SKM-1 (cell line): ENCODE results near the gene BIRC3.

Source experiments
- DNase-seq: peaks from one replicate; lab custom pipeline; 2025; ENCODE audit not compliant: unreplicated experiment; lab: John Stamatoyannopoulos, UW

Gene BIRC3

DNA sequence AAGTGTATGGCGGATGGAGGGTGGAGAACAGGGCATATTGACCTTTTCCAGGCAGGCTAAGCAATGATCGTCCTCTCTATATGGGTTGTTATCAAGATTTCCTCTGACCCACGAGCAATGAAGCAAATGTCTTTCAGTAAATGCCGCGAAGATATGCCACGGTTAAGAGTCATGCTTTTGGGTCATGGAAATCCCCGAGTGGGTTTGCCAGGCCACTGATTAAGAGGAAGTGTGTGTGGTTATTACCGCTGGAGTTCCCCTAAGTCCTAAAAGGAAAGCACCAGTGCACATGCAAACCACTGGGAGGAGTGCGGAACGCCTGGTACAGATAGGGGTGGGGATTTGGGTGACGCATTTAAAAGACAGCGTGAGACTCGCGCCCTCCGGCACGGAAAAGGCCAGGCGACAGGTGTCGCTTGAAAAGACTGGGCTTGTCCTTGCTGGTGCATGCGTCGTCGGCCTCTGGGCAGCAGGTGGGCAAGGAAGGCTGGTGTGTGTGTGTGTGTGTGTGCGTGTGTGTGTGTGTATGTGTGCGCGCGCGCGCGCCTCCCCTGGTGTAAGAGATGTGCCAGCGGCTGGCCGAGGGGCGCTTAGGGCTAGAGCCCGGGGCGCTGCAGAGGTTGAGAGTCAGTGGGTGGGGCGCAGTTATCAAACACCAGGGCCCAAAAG is at the start of gene BIRC3:
Gene BIRC3, plus strand, starts transcription at position 386 of the 669 bp plus-strand sequence. CDS start 7,026 bp downstream, outside the sequence.
- peak; percentile 47 for DNase-seq

DNA sequence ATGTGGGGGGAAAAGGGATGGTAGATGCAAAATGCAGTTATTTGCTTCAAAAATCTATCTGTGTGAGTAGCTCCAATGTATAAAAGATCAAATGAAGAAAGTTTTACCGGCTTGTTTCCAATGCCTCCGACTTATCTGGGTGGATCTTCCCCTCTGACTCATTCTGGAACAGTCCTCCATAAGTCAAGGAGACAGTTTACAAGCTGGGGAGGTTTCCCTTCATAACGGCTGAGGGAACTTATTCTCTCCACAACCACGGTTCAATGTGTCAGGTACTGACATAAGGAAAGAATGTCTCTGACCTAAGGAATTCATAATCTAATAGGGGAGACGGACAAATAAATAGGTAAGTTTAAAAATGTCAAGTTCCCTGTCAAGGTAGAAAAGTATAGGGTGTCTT is 49.7 kb upstream of the BIRC3 start:
- DNase-seq = no peak

- no peak for DNase-seq
Observed at GRCh38 chr11:102268083-102268984, 49.0 kb upstream of the BIRC3 start.

DNA sequence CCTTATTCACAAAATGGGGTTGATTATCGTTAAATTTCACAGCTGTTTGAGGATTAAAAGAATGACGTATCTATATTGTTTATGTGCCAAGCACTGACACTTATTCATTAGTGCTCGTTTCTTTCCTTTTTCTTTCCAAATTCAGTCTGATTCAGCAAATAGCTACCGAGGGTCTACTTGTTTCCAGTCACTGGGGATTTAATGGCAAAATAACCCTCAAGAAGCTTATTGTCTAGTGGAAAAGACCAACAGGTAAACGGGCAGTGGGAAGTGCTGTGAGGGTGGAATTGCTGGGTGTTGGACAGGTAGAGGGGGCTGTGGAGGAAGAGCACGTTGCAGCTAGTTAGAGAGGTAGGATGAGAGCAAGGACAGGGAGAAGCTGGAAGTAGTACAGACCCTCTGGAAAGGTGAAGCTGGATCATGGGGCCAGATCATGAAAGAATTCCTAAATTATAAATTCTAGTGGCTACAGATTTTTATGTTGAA is 48.3 kb upstream of the BIRC3 start:
- no peak for DNase-seq

DNA sequence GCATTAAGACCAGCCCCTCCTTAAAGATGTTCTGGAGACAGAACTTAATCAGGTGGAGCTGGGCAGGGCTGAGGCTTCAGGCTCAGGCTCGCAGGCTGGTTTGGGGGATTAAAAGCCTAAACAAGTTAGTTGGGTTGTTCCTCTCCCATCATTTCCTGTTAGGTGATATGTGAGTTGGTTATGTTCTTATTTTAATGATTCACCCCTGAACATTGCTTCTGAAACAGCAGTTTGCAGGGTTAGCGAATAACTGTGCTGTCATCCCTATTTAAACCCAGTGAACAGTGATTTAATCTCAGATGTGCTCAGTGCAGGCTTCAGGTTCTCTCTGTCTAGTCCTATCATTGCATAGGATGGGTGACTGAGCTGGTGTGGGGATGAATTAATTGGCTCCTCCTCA is 47.4 kb upstream of the BIRC3 start:
- DNase-seq = no peak

GRCh38 chr11:102272047-102272824 is 45.0 kb upstream of the BIRC3 start:
- no peak for DNase-seq

GRCh38 chr11:102274628-102275027 is 42.7 kb upstream of the BIRC3 start:
- DNase-seq = no peak

DNA sequence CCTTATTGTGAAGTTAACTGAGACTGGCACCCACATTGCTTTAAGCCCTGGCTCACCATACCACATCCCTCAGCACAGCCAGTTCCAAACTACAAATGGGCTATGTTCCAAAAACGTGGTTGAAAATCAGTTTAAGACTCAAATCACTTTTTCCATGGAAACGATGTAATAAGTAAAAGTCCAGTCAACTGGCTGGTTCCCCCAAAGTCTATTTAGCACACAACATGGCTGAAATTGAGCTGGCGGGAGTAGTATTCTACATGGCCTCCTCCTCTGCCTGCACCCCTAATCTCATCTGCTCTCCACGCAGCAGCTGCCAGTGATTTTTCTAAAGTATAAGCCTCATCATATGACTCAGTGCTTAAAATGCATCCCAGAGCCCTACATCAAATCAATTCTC is 40.9 kb upstream of the BIRC3 start:
- no peak for DNase-seq

DNA sequence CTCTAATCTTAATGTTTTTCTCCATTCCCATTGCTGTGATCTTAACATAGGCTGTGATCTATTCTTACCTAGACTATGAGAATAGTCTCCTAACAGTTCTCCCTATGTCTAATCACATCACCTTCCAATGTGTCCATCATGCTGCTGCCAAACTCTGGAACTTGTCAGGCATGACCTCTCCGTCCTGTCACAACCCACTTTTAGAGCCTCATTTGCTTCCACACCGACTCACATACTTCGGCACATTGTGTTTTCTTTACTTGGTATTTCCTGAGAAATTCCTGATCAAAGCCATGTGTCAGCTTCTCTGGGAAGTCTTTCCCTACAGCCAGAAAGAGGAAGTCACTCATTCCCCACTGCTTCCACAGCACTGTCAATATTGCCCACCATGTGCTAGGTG is 40.5 kb upstream of the BIRC3 start:
- no peak for DNase-seq

GRCh38 chr11:102279641-102280170 is 37.6 kb upstream of the BIRC3 start:
- DNase-seq = no peak

DNA sequence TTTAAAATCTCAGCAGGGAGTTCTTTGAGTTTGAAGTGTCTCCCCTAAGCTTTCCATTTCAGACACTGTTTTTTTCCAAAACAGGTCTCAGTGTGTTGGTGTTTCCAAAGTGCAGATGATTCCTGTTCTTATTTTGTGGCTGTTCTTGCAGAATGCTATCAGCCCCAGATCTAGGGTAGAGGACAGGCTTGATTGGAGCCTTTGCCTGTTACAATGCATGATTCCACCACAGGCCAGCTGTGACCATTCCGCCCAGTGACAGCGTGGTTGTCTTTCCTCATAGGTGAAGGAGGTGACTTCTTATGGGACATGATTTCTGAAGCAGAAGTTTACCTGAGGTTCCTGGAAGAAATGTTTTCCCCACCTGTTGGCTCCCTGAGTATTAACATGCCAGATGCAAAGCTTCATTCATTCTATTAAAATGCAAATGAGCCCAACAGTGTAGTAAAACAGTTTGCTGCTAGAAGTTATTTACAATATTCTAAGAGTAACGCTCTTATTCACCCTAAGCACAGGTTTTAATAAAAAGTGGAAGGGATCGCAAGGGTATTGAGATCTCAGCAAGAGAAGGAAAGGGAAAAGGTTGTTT is 36.9 kb upstream of the BIRC3 start:
- DNase-seq = no peak

DNA sequence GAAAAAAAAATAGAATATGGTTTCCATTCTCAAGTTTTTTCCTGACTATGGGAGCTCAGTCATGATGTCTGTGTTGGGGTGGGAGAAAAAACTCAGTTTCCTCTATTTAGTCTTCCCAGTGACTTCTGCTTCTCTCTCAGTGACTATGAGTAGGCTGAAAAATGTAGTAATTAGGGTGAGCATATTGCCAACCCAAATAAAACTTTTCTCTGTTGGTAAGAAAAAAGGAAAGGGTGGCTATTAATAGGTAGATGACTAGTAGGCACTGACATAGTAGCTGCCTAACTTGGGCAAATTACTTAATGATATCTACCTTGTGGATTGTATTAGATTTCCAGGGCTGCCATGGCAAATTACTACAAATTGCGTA is 34.2 kb upstream of the BIRC3 start:
- peak; percentile 16 for DNase-seq

DNA sequence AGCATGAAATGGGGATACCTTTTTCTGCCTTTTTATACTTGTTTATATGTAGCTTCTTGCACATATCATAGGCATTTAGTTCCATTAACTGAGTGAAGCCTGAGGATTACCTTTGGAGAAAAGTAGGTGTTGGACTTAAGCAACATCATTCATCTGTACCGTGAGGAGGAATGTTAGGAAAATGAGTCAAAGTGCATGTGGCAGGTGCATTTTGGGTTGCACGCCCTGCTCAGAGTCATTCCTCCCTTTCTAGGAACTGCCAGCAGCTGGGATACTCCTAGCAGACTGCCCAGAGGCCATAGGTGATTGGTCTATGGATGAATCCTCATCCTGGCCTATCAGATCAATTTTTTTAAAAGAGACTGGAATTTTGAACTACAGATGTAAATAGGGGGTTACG is 33.3 kb upstream of the BIRC3 start:
- no peak for DNase-seq

DNA sequence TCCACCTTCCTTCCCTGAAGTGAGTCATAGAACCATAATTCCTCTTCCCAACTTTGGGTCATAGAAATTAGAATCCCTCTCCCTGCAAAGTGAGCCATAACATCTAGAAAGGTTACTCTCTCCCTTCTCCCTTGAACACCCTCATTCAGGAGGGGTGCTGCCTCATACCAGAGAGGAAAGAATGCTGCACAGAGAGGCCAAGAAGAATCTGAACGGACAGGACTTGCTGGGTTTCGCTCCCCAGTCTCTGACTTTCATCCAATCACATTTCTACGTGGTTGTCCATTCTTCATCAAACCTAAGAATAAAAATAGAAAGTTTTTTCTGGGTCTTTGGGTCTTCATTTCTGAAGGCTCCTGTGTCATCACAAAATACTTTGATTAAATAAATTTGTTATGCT is 31.0 kb upstream of the BIRC3 start:
- no peak for DNase-seq

DNA sequence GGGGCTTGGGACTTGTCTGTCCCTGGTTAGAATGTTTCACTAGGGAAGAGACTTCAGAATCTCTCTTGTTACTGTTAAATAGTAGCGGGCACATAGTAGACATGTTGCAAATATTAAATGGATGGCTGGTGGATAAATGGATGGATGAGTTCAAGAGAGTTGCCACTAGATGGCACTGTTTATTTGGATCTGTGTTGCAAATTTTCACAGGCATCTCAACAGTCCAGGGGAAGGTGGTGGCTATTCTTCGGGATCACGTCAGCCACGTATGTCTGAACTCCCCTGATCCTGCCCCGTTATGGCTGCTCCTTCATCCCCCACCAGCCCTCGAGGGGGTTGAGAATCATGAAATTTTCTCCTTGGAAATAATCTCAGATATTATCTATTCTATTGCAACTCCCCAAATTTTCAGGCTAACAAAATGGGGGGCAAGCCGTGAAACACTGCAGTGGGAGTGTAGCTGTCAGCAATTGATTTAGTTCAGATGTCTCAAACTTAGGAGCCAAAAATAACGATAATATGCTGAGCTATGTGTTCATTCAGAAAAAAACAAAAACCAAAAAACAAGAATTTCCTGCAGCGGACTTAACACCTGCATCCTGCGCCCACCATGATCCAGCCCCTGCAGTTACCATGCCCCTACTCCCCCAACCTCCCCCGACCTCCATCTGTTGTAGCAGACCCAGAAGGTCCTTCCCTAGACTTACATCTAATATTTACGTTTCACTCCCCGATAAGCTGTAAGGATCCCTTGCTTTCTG is 29.1 kb upstream of the BIRC3 start:
- peak; percentile 81 for DNase-seq

DNA sequence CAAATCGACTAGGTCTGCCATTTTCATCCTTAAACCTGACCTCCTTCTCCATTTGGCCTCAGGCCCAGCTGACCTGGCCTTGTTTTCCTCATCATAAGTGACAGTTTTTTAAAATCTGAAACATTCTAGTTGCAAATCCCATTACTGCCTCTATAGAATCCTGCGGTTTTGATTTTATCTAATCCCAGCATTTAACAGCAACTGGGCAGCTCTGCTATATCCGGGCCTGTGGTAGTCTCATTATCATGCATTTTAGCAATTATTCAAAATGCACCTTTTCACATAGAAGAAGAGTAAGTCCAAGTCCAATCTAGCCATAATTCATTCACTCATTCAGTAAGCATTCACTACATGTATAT is 28.6 kb upstream of the BIRC3 start:
- DNase-seq = no peak

DNA sequence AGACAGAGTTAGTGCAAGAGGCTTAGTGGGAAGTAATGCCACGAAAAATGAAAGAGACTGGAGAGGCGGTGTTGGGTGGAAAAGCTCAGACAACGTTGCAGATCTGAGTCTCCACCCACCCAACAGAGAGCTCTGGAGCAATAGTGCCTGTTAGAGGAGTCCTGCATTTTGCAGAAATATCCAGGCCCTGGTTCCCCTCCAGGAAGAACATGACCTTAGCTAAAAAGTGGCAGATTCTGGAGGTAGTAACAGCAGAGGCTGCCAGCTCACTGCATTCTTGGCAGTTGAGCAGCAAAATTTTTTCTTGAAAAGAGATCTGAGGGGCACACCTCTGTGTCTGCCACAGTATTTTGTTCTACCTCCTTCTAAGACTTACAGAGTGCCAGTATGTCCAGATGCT is 27.7 kb upstream of the BIRC3 start:
- no peak for DNase-seq

- no peak for DNase-seq
Observed at GRCh38 chr11:102291831-102292230, 25.5 kb upstream of the BIRC3 start.

GRCh38 chr11:102292933-102293332 is 24.4 kb upstream of the BIRC3 start:
- no peak for DNase-seq

DNA sequence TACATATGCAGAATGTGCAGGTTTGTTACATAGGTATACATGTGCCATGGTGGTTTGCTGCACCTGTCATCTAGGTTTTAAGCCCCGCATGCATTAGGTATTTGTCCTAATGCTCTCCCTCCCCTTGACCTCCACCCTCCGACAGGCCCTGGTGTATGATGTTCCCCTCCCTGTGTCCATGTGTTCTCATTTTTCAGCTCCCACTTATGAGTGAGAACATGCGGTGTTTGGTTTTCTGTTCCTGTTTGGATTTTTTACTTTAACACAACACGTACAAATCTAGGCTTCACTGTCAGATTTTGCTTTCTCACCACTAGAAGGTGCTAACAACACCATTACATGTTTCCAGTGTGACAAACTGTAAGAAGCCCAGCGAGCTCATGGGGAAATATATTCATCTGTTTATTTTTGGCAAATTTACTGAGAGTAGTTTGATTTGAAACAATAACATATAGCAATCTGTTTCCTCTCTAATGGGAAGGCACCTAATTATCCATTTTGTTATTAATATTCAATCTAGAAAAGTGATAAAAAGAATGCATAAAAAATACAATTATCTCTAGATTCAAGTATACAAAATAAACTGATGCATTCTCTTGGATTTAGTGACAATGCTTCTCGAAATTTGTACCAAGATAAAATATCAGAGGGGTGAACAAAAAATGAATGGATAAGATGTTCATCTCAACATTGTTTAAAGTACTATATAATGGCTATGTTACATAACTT is 23.2 kb upstream of the BIRC3 start:
- DNase-seq = peak; percentile 40
